HCT116 (cell line): ENCODE measurements around the gene SLC34A3.

Experiments used
- CEBPB ChIP-seq: IDR thresholded peaks from 2 replicates; pipeline ENCODE4 v1.6.1; 2012; ENCODE audit warnings: low read depth
- CTCF ChIP-seq, 3 experiments: fragments of 200-600 bp in 1 of 3; sonication (generic) in 1 of 3; IDR thresholded peaks in 2 of 3; conservative IDR thresholded peaks in 1 of 3; 2 replicates each; pipeline ENCODE4 v1.5.1; 2012 to 2017; ENCODE audit warnings: low read depth in 2 of 3, low read length in 2 of 3, antibody characterized with exemption in 1 of 3, borderline replicate concordance in 1 of 3, control low read depth in 1 of 3, mild to moderate bottlenecking in 1 of 3, mixed read lengths in 1 of 3, mixed run types in 1 of 3, moderate library complexity in 1 of 3; ENCODE audit not compliant: insufficient read depth in 1 of 3
- FOSL1 ChIP-seq: IDR thresholded peaks from 2 replicates; pipeline ENCODE4 v1.6.1; 2012; ENCODE audit warnings: low read depth
- MAX ChIP-seq: IDR thresholded peaks from 2 replicates; pipeline ENCODE4 v1.6.1; 2012
- POLR2A ChIP-seq: IDR thresholded peaks from 2 replicates; pipeline ENCODE4 v1.7.0; 2011; ENCODE audit warnings: borderline replicate concordance; ENCODE audit not compliant: insufficient read depth, insufficient read length; ENCODE audit errors: extremely low read depth
- RAD21 ChIP-seq: IDR thresholded peaks from 2 replicates; pipeline ENCODE4 v1.6.1; 2012; ENCODE audit warnings: low read depth, mild to moderate bottlenecking
- SRF ChIP-seq: IDR thresholded peaks from 2 replicates; pipeline ENCODE4 v1.6.1; 2012; ENCODE audit warnings: low read depth
- ZBTB33 ChIP-seq: IDR thresholded peaks from 2 replicates; pipeline ENCODE4 v1.6.1; 2011; ENCODE audit warnings: mild to moderate bottlenecking, low read length, moderate library complexity; ENCODE audit not compliant: insufficient replicate concordance; ENCODE audit errors: extremely low read depth

GRCh38 chr9:137266162-137266527 is 35.4 kb downstream of the SLC34A3 start:
- TF ChIP-seq CEBPB (no peak), RAD21 (no peak), MAX (no peak), FOSL1 (no peak), SRF (no peak), POLR2A (no peak), ZBTB33 (no peak), CTCF (IDR thresholded peaks at IDR 0.05 in 2 of 3, conservative IDR thresholded peaks at IDR 0.05 in 1 of 3; ENCODE audit: borderline replicate concordance in 1 of 3, insufficient read depth in 1 of 3, low read depth in 2 of 3, low read length in 2 of 3) (no peak)
